Trophoblast cell (in vitro differentiated cells and primary cell): Measurements from ENCODE around the gene SLC25A4.
"Not testable (repeated sequence)": the region's sequence is repeated elsewhere in the genome, so short reads cannot be mapped to it uniquely, and the experiment has no call there.

Experiments
- DNase-seq, 2 donors: peaks; one replicate each; pipeline ENCODE4 v3.0.0-alpha.2; 2016
- H2AFZ ChIP-seq: 2 replicates; pipeline ENCODE4 v1.6.1; 2013; ENCODE audit warnings: low read length, moderate library complexity, mild to moderate bottlenecking; ENCODE audit not compliant: insufficient read depth, poor library complexity
- H2AK5ac ChIP-seq: 2 replicates; pipeline ENCODE4 v1.6.1; 2013; ENCODE audit warnings: mild to moderate bottlenecking, low read length
- H2BK120ac ChIP-seq: 2 replicates; pipeline ENCODE4 v1.6.1; 2013; ENCODE audit warnings: low read length, mild to moderate bottlenecking, moderate library complexity; ENCODE audit not compliant: insufficient read depth, poor library complexity
- H2BK12ac ChIP-seq: 2 replicates; pipeline ENCODE4 v1.6.1; 2013; ENCODE audit warnings: mild to moderate bottlenecking, low read length, moderate library complexity
- H2BK5ac ChIP-seq: 2 replicates; pipeline ENCODE4 v1.6.1; 2013; ENCODE audit warnings: low read length, low read depth, moderate library complexity, mild to moderate bottlenecking; ENCODE audit not compliant: poor library complexity
- H3K14ac ChIP-seq: 2 replicates; pipeline ENCODE4 v1.6.1; 2013; ENCODE audit warnings: mild to moderate bottlenecking, low read length
- H3K18ac ChIP-seq: 2 replicates; pipeline ENCODE4 v1.6.1; 2013; ENCODE audit warnings: mild to moderate bottlenecking, low read length
- H3K23ac ChIP-seq: 2 replicates; pipeline ENCODE4 v1.6.1; 2013; ENCODE audit warnings: low read length
- H3K27ac ChIP-seq: 2 replicates; pipeline ENCODE4 v1.5.1; 2013; ENCODE audit warnings: low read depth, mild to moderate bottlenecking, inconsistent platforms, low read length, moderate library complexity
- H3K27me3 ChIP-seq: 2 replicates; pipeline ENCODE4 v1.6.1; 2013; ENCODE audit warnings: inconsistent platforms, mild to moderate bottlenecking, low read length, moderate library complexity; ENCODE audit not compliant: insufficient read depth
- H3K36me3 ChIP-seq, 2 experiments: 1 replicate in 1 of 2; 2 replicates in 1 of 2; pipeline ENCODE4 v1.6.1; 2013; ENCODE audit warnings: low read length in 2 of 2, mild to moderate bottlenecking in 2 of 2, moderate library complexity in 1 of 2; ENCODE audit not compliant: insufficient read depth in 2 of 2, control insufficient read depth in 1 of 2
- H3K4ac ChIP-seq: 2 replicates; pipeline ENCODE4 v1.6.1; 2013; ENCODE audit warnings: low read depth, mild to moderate bottlenecking, low read length, moderate library complexity
- H3K4me1 ChIP-seq, 2 experiments: 1 replicate in 1 of 2; 2 replicates in 1 of 2; pipeline ENCODE4 v1.6.1; 2013; ENCODE audit warnings: low read length in 2 of 2, mild to moderate bottlenecking in 2 of 2, moderate library complexity in 1 of 2; ENCODE audit not compliant: insufficient read depth in 2 of 2, control insufficient read depth in 1 of 2
- H3K4me2 ChIP-seq: 2 replicates; pipeline ENCODE4 v1.6.1; 2013; ENCODE audit warnings: inconsistent platforms, mild to moderate bottlenecking, low read length, moderate library complexity
- H3K4me3 ChIP-seq: 2 replicates; pipeline ENCODE4 v1.5.1; 2013; ENCODE audit warnings: mild to moderate bottlenecking, low read depth, low read length, inconsistent platforms
- H3K79me1 ChIP-seq: one replicate; pipeline ENCODE4 v1.6.1; 2013; ENCODE audit warnings: low read length
- H3K79me2 ChIP-seq: 2 replicates; pipeline ENCODE4 v1.6.1; 2013; ENCODE audit warnings: low read length, mild to moderate bottlenecking; ENCODE audit not compliant: control insufficient read depth, insufficient read depth, poor library complexity
- H3K9ac ChIP-seq: 2 replicates; pipeline ENCODE4 v1.6.1; 2013; ENCODE audit warnings: mild to moderate bottlenecking, low read length
- H3K9me3 ChIP-seq: 2 replicates; pipeline ENCODE4 v1.6.1; 2013; ENCODE audit warnings: low read depth, mild to moderate bottlenecking, control low read depth, inconsistent platforms, low read length; ENCODE audit not compliant: insufficient read depth
- H4K12ac ChIP-seq: 2 replicates; pipeline ENCODE4 v1.6.1; 2013; ENCODE audit warnings: low read depth, mild to moderate bottlenecking, low read length, moderate library complexity
- H4K8ac ChIP-seq: 2 replicates; pipeline ENCODE4 v1.6.1; 2013; ENCODE audit warnings: low read depth, mild to moderate bottlenecking, low read length, moderate library complexity
- H4K91ac ChIP-seq: one replicate; pipeline ENCODE4 v1.6.1; 2013; ENCODE audit warnings: low read depth, mild to moderate bottlenecking, low read length, moderate library complexity
- WGBS: extraction: QIAGEN DNeasy Blood & Tissue Kit; methylation state at CpG from one replicate; pipeline ENCODE4 v1.1.7; 2013; ENCODE audit warnings: missing lambda C conversion rate; ENCODE audit not compliant: insufficient read length, insufficient coverage; ENCODE audit errors: extremely low coverage; 5-methylcytosine and 5-hydroxymethylcytosine counted together

SLC25A4 gene

GRCh38 chr4:185104733-185105132 is 38.3 kb upstream of the SLC25A4 start:
- Histone ChIP-seq H2BK12ac (no peak overlapping the region), H3K23ac (no peak overlapping the region), H3K4me2 (no peak overlapping the region), H2BK5ac (no peak overlapping the region), H3K79me2 (no peaks in the 10 kb centered on the region), H3K27me3 (no peaks in the 10 kb centered on the region), H3K36me3 (no peaks in the 10 kb centered on the region), H2AFZ (no peak overlapping the region), H3K14ac (no peak overlapping the region), H3K9me3 (no peaks in the 10 kb centered on the region), H3K27ac (no peak overlapping the region), H2AK5ac (no peak overlapping the region), H4K12ac (no peak overlapping the region), H4K91ac (no peak overlapping the region), H2BK120ac (no peak overlapping the region), H3K4me3 (no peak overlapping the region), H3K4me1 (no peaks in the 10 kb centered on the region), H3K9ac (no peak overlapping the region), H3K4ac (no peak overlapping the region), H3K18ac (no peak overlapping the region), H4K8ac (no peak overlapping the region), H3K79me1 (no peaks in the 10 kb centered on the region)
- DNase-seq, result no peak

GRCh38 chr4:185106353-185106752 is 36.7 kb upstream of the SLC25A4 start:
- Histone ChIP-seq H4K91ac (no peak overlapping the region), H3K79me1 (no peaks in the 10 kb centered on the region), H3K79me2 (no peaks in the 10 kb centered on the region), H3K27me3 (no peaks in the 10 kb centered on the region), H3K27ac (no peak overlapping the region), H2AK5ac (no peak overlapping the region), H3K23ac (no peak overlapping the region), H2AFZ (no peak overlapping the region), H3K36me3 (no peaks in the 10 kb centered on the region), H2BK120ac (no peak overlapping the region), H3K9ac (no peak overlapping the region), H3K18ac (no peak overlapping the region), H3K4ac (no peak overlapping the region), H4K8ac (no peak overlapping the region), H2BK12ac (no peak overlapping the region), H4K12ac (no peak overlapping the region), H3K4me2 (no peak overlapping the region), H3K4me3 (no peak overlapping the region), H2BK5ac (no peak overlapping the region), H3K4me1 (no peaks in the 10 kb centered on the region), H3K14ac (no peak overlapping the region), H3K9me3 (no peaks in the 10 kb centered on the region)
- no CpG with 5 or more reads among the region's 3 CpGs for WGBS
- DNase-seq, result no peak

- not testable (repeated sequence) for H3K4me1 ChIP-seq, H4K91ac ChIP-seq, H3K79me2 ChIP-seq, H4K8ac ChIP-seq, H3K27me3 ChIP-seq, H3K14ac ChIP-seq, H2AFZ ChIP-seq, H3K18ac ChIP-seq, H3K4me2 ChIP-seq, H3K9me3 ChIP-seq, DNase-seq, H4K12ac ChIP-seq, H2BK5ac ChIP-seq, H3K23ac ChIP-seq, H3K4ac ChIP-seq, H3K4me3 ChIP-seq, H3K27ac ChIP-seq, H3K79me1 ChIP-seq, H2BK12ac ChIP-seq, H3K36me3 ChIP-seq, H3K9ac ChIP-seq, H2AK5ac ChIP-seq, H2BK120ac ChIP-seq
- WGBS, result no CpG with 5 or more reads among the region's 6 CpGs
Observed at GRCh38 chr4:185107574-185107973, 35.5 kb upstream of the SLC25A4 start.

- H3K4me2 ChIP-seq, result no peak overlapping the region
- no peak overlapping the region for H3K27ac ChIP-seq
- no peak overlapping the region for H3K4me3 ChIP-seq
- H2BK120ac ChIP-seq, result no peak overlapping the region
- H3K9ac ChIP-seq, result no peak overlapping the region
- H2BK12ac ChIP-seq, result no peak overlapping the region
- H2BK5ac ChIP-seq, result no peak overlapping the region
- no CpG with 5 or more reads among the region's 2 CpGs for WGBS
- no peaks in the 10 kb centered on the region for H3K36me3 ChIP-seq
- H4K8ac ChIP-seq, result no peak overlapping the region
- no peaks in the 10 kb centered on the region for H3K79me1 ChIP-seq
- H2AK5ac ChIP-seq, result no peak overlapping the region
- H2AFZ ChIP-seq, result no peak overlapping the region
- no peak overlapping the region for H3K14ac ChIP-seq
- no peak overlapping the region for H4K91ac ChIP-seq
- no peak overlapping the region for H3K4ac ChIP-seq
- no peak for DNase-seq
- H3K23ac ChIP-seq, result no peak overlapping the region
- H3K27me3 ChIP-seq, result no peaks in the 10 kb centered on the region
- H4K12ac ChIP-seq, result no peak overlapping the region
- H3K9me3 ChIP-seq, result no peaks in the 10 kb centered on the region
- no peaks in the 10 kb centered on the region for H3K79me2 ChIP-seq
- H3K4me1 ChIP-seq, result peaks cover 0 to 2% of the 10 kb centered on the region in 2 experiments
- H3K18ac ChIP-seq, result no peak overlapping the region
Observed at GRCh38 chr4:185108185-185108584, 34.9 kb upstream of the SLC25A4 start.
